GM18907 (cell line): Measurements from ENCODE around the gene CDRT4.
"Not testable (repeated sequence)": the region's sequence is repeated elsewhere in the genome, so short reads cannot be mapped to it uniquely, and the experiment has no call there.

Experiments used
- ATAC-seq: cut with Tn5 transposase; IDR thresholded peaks from one replicate; pipeline ENCODE4 v1.9.1; 2021; ENCODE audit warnings: mild to moderate bottlenecking, moderate library complexity; ENCODE audit not compliant: unreplicated experiment

Gene CDRT4

DNA sequence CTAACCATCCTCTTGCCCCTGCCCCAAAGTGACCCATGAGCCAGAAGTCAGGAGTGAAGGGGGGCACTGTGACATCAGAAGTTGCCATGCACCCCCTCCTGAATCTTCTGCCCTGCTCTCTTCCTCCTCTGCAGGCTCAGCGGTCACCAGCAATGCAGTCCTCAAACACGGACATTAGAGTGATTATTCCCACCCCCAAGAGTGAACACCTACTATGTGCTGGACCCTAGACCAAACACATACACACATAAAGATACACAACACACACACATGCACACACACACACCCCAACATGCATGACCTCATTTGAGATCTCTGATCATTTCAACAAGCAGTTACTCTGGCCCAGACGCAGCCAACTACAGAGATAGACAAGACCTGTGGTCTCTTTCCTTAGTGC is at the start of gene CDRT4:
CDRT4 (minus strand) TSS at position 30 of the 400 bp plus-strand sequence. CDS start 27,383 bp downstream, outside the sequence.
- no peak for ATAC-seq

DNA sequence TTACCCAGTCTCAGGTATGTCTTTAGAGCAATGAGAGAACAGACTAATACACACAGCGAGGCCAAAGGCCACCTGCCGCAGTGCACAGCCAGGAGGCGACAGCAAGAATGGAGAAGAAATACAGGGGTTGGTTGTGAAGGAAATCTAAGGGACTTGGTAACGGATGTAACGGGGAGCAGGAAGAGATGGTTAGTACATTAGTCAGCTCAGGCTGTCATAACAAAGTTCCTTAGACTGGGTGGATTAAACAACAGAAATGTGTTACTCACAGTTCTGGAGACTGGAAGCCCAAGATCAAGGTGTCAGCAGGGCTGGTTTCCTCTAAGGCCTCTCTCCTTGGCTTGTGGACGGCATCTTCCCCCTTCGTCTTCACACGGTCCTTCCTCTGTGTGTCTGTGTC is 48.7 kb upstream of the CDRT4 start:
- ATAC-seq: no peak

DNA sequence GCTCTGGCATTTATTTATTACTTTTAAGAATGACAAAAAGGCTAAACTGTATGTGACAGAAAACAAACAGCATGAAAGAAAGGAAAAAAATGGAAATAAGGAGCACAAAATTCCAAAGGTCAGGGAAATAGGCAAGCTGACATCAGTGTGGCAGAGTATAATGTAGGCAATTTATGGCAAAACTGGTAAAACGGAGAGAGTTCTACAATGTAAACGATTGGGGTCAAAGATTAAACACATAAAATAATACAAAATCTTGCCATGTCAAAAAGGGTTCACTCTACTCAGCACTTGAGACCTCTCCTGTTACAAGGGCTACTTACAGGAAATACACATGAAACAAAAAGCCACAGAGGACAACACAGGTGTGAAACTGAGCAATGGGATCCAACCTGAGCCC is 47.0 kb upstream of the CDRT4 start:
- no peak for ATAC-seq

DNA sequence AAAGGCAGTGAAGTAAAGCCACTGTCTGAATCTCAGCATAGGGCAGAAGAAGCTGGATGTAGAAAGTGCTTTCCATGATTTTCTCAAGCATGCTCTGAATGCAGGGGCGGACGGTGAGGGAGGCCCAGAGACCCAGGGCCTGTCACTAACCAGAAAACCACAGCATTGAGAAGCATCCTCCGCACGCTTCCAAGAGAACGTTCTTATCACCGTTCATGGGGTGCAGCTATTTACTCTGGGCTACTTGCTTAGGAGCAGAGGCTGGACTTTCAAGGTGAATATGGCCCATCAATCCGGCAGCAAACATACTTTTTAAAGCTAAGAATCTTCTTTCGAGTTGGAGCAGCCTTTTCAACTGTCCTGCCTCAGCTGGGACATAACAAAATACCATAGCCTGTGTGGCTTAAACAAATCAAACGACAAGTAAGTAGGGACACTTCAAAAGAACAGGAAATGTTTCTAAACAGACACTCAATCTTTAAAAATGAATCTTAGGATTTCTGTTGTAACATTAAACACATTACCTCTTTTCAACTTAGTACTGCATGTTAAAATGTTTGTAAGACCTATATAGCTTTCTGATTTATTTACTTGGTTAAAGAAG is 46.5 kb upstream of the CDRT4 start:
- no peak for ATAC-seq

DNA sequence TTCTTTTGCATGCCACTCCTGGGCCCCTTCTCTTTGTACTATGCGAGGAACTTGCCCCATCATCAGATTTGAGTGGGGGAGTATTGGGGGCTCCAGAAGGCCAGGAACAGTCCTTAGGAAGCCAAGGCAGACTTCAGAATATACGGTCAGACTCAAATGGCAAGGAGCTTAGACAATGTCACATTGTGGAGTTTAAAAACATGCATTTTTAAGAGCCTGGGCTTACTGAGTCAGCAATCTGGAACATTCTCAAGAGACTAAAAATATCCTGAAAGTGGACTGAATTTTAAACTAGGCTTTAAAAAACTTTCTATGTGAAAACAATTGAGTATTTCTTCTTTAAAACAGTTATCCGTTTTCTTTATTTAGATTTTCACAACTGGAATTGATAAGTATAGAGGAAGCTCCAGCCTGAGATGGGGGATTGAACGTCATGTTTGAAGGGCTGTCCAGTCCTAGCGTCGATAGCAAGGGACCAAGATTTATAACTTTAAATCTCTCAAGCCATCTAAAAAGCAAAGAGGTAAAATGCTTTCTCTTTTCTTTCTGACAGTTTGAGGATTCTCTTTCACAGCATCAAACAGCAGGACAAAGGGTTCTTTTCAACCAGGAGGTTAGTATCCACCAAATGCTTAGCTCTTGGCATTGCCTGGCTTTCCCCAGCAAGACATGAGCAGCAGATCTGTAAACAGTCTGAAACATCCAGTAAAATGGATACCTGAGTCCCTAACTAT is 45.8 kb upstream of the CDRT4 start:
- no peak for ATAC-seq

DNA sequence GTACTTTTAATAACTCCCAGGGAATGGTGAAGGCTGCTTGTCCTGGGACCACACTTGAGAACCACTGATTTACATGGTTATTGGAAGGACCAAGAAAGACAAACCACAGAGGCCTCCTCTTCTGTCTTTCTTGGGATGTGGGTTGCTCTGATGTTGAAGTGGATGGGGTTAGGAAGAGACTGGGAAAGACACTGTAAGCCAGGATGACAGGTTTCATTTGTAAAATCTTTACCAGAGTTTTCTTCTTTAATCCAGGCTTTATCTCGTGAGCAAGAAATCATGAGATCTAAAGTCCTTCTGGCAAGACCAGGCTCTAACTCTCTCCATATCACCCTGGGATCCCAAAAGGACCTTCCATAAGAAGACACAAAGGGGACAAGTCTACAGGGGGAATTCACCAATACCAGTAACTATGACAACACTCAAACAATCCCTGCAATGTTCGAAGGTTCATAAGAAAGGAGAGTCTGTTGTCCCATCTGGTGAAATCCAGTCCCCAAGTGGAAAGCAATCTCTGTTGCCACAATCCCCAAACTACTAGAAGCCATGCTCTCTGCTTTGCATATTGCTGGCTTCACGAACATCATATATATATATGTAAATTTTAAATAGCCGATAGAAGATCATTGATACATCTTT is 44.8 kb upstream of the CDRT4 start:
- ATAC-seq: no peak

DNA sequence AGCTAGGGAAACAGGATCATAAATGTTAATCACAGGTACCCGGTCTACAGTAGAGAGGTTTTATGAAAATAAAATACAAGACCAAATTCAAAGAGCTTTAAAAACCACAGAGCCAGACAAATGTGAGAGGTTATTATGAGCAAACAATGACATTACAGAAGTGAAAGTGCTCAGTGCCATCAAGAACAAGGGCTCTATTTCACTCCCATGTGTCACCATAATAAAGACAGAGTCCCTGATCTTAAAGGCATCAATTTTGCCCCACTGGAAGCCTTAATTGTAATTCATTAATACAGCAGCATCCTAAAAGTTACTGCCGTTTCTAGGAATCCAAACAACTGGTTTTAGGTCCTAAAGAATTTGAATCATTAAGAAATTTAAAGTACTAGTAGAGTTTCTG is 43.7 kb upstream of the CDRT4 start:
- no peak for ATAC-seq

DNA sequence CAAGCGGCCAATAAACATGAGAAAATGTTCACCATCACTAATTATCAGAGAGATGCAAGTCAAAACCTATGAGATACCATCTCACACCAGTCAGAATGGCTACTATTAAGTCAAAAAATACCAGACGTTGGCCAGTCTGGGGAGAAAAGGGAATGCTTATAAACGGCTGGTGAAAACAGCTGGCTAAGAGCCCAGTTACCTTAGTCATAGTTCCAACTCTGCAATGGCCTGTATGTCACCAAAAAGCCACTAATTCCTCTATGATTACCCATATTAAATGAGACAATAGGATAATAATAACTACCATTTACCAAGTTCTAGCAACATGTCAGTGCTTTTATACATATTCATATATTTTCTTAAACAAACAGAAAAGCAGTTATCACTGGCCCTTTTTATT is 42.9 kb upstream of the CDRT4 start:
- ATAC-seq: no peak

DNA sequence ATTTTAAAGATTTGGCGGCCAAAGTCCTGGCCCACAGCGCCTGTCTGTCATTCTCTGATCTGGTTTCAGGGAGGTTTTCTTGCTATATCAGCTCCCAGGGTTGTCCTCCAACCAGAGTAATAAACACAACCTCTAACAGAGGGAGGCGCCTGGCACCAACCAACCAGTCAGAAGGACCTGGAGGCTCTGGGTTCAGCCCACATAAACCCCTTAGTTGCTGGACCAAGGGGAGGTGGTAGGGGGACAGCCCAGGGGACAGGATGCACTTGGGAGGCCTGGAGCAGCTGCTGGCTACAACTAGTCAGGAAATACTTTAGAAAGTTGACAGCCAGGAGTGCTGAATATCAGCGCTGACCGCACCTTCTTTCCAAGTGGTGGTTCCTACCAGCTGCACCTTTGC is 41.7 kb upstream of the CDRT4 start:
- ATAC-seq: no peak

DNA sequence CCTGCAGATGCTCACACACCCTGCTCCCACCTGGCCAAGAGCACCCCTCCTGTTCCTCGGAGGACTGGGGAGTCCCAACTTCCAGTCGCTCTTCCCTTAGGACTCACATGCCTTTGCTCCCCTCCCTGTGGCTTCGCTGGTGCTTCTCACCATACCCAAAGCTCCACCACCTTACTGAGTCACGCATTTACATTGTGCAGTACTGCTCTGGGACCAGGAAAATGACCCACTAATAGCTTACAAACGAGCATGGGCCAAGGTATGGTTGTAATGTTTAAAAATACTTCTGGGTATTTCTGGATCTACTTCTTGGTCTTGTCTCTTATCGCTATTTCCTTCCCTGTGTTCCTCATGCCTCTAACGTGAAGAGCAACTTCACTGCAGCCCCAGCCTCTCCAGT is 41.0 kb upstream of the CDRT4 start:
- ATAC-seq: no peak

DNA sequence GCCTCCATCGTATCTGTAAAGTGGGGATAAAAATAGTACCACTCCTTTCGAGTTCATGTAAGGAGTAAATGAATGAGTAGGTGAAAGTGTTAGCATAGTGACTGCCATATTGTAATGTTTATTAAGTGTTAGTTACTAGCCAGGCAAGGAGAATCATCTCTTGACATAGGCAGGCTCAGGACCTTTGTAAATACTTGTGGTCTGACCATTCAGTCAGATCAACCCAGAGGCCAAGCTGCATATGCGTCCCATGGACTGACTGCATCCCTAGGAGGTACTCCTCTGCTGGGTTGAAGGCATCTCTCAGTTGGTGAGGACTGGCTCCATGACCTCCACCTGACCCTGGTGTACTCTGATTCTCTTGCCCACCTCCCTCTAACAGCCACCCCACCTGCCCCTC is 40.5 kb upstream of the CDRT4 start:
- ATAC-seq: no peak

DNA sequence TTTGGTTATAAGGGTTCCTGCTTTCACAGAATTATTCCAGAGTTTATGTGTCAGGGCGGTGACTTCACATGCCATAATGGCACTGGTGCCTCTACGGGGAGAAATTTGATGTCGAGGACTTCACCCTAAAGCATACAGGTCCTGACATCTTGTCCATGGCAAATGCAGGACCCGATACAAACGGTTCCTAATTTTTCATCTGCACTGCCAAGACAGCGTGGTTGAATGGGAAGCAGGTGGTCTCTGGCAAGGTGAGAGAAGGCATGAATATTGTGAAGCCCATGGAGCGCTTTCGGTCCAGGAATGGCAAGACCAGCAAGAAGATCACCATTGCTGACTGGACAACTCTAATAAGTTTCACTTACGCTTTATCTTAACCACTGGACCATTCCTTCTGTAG is 39.6 kb upstream of the CDRT4 start:
- no peak for ATAC-seq

DNA sequence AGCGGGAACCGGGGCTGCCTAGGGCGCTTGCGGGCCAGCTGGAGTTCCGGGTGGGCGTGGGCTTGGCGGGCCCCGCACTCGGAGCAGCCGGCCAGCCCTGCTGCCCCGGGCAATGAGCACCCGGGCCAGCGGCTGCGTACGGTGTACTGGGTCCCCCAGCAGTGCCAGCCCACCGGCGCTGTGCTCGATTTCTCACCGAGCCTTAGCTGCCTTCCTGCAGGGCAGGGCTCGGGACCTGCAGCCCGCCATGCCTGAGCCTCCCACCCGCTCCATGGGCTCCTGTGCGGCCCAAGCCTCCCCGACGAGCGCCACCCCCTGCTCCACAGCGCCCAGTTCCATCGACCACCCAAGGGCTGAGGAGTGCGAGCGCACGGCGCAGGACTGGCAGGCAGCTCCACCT is 38.3 kb upstream of the CDRT4 start:
- ATAC-seq: not testable (repeated sequence)

DNA sequence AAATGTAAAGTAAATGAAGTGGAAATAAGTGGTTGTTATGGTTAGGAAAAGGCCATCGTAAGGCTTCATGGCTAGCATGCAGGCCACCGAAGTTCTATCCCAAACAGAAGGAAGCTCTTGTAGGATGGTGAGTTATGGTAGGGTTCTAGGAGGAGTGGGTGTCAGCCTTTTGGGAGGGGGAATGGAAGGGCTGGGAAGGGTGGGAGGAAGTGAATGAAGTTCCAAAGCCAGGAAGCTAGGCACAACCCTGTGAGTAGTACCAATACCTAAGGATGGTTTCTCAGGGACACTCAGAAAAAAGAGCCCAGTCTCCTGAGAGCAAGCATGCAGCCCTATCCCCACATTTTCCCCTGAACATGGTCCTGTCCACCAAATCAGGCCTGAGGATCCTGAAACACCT is 36.3 kb upstream of the CDRT4 start:
- no peak for ATAC-seq

DNA sequence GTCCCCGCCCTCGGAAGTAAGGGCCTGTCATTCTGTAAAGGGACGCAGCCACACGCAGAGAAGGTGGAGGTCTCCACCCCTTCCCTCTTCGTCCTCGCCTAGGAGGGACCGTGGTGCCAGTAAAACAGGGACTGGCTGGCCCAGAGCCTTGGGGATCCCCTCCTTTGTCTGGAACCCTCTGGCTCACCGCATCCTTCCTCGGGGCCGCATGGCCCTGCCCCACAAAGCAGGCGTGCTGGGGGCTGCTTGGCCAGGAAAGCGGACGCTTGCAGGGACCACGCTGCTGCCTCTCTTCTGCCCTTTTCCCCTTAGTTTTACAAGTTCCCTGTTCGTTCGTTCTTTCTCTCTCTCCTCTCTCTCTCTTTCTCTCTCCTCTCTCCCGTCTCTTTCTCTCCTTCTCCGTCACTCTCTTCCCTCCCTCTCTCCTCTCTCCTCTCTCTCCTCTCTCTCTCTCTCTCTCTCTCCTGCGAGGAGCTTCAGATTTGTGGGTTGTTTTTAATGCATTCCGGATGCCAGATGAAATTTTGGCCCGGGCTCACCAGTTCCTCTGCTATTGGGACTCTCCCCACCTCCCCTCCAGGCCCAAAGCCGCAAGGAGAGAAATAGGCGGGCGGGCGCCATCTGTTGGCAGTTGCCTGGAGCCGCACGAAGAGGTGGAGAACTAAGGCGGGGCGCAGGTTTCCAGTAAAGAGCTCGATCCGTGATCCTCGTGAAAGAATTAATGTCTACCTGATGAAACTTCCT is 35.1 kb upstream of the CDRT4 start:
- ATAC-seq: peak; percentile 95

DNA sequence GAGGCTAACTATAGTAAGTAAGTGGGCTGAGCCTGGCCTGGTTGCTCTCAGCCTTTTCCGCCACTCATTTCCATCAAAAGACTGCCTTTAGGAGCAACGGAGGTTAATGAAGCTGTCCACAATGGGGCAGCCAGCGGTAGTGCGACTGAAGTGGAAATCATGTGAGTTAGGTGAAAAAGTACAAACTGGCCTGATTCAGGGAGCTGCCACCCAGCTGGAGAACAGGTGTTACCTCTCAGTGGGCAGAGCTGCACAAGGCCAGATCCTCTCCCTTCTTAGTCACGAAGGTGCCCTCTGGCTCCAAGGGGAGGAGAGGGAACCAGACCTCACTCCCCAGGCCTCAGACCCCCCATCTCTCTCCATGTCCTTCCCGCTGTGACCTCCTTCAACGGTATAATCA is 34.4 kb upstream of the CDRT4 start:
- no peak for ATAC-seq

DNA sequence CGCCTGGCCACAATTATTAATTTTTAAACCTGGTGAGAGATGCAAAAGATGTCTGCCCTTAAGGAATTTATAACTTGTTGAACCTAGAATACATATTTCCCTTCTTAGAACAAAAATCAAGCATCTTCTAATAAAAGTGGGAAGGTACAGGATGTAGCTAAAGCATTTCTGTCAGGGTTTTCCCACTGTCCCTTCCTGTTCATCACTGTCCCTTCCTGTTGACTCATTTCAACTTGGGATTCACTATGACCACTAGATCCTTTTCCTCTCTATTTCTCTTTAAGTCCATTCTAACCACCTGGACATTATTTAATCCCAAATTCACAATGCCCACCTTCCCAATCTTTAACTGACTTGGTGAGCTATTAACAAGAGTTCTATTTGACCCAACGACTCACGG is 33.9 kb upstream of the CDRT4 start:
- ATAC-seq: no peak

DNA sequence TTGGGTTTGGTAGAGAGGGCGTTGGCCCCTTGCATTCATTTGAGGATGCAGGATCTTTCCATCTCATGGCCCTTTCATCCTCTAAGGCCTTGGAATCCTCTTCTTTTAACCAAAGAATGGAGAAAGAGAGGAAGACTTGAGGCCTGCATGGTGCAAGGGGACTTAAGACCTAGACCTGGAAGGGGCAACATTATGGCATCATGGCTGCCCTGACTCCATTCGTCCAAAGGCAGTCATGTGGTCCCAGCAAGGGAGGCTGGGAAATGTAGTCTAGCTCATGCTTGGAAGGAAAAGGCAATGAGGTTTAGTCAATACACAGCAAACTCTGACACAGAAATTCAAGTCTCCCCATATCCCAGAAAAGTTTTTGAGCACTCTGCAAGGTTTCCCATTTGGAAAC is 30.7 kb upstream of the CDRT4 start:
- ATAC-seq: no peak

DNA sequence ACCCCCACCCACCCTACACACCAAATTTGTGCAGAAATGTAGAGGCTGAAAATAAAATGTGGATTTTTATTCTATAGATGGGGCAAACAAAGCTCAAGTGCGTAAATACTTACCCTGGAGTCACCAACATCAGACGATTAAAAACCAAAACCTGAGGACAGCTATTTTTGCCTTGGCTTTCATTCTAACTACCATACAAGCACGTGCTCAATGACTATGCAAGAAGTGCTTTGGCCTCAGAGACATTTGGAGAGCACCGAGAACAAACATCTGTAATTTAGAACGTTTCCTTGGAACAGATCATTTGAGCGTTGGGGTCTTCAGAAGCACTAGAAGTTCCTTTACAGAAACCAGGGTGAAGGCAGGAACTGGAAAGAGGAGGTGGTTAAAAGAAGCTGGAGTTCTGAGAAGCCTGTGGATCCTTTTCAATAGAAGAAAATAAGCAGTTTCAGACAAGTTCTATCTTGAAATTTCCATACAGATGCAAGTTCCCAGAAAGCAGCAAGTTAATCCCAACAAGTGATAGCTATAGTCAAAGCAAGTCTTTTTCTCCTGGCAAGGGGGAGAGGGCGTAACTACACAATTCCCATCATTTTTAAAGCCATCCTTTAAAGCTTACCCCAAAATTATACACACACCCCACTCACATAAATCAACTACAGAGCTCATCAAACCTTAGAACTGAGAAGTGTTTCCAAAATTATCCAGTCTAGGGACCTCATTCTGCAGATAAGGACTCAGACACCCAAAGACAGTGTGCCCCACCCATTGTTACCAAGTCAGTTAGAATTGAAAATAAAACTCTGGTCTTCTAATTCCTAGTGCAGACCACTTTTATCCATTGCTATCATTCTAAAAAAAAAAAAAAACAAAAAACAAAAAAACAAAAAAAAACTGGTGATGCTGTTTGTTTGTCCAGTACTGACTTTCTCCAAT is 29.6 kb upstream of the CDRT4 start:
- no peak for ATAC-seq

DNA sequence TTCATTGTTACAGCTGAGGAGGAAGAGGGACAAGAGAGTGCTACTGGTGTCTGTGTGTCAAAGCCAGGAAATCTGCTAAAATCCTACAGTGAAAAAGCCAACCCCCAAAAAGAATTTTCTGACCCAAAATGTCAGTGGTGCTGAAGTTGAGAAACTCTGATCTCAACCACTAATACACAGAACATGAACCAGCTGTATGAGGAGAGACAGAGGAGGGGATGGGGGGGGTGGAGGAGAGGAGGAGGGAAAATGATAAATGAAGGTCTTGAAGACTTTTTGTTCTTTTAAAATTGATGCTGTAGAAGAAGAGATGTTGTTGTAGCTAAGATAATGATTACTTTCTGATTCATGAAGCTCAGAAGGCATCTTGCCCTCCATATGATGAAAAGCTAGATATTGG is 27.4 kb upstream of the CDRT4 start:
- no peak for ATAC-seq

DNA sequence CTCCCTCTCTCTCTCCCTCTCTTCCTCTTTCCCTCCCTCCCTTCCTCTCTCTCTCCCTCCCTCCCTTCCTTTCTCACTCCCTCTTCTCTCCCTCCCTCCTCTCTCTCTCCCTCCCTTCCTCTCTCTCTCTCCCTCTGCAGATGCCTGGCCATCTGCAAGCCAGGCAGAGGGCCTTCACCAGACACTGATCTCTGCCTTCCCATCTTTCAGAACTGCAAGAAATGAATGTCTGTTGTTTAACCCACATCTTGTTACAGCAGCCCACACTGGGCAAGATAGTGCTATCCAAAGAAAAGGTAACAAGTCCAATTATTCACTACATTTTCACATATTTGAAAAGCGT is 26.2 kb upstream of the CDRT4 start:
- ATAC-seq: no peak
